Right ventricle myocardium inferior (tissue), 1 donor: ENCODE data around the gene CSMD2. TPM values are rescaled to one million over a fixed set of nuclear protein-coding genes. Genes with fewer than 3 reads are reported as not detected.

Source experiments
- ATAC-seq: fragments of 200-7000 bp; cut with Tn5 transposase; one replicate; pipeline ENCODE4 v1.9.1; 2020; ENCODE audit warnings: mild to moderate bottlenecking, moderate library complexity
- DNase-seq: peaks from one replicate; pipeline ENCODE4 v3.0.0; 2021; ENCODE audit errors: missing footprints
- intact Hi-C: fragments of 100-400 bp; cut with DNase I; formaldehyde crosslinking; loops from one replicate; pipeline ENCODE4 v1.11.0; 2022
- total RNA-seq: library from RNA; stranded (reverse); fragmentation: NEBNext Ultra II Directional; extraction: Animal tissue kit (Norgen Biotek cat#: 25700); gene quantifications from one replicate; pipeline ENCODE4 v1.2.1, GENCODE V29; 2021
- donor health status: DM: no; HTN: yes; CAD: no; lungs with severe emphysema.

The CSMD2 gene
- total RNA-seq, 1 donor from 2014 or later, result 0.32 TPM

GRCh38 chr1:33468531-33468930 lies 696.5 kb downstream of the CSMD2 start:
- ATAC-seq, result no peak
- no peak for DNase-seq
- intact Hi-C loops, result no loop called here

DNA sequence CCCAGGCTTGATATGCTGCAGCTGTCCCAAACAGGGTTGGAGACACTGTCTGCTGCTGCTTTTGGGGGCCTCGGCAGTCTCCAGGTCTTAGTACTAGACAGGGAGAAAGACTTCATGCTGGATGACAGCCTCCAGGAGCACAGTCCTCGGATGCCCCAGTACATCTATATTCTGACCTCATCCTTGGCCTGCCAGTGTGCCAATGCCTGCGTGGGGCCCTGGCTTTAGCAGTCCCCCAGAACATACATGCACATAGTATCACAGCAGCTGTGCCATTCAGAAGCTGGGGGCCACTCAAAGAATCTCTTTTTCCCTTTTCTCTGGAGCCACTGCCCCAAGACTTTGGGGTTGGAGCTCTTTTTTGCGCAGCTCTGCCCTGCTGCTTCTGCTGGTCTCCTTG lies 697.0 kb downstream of the CSMD2 start:
- intact Hi-C loops, result no loop called here
- DNase-seq (no peak), ATAC-seq (no peak)

GRCh38 chr1:33466159-33466558 lies 698.9 kb downstream of the CSMD2 start:
- intact Hi-C loops, result no loop called here
- ATAC-seq (peak; percentile 33), DNase-seq (no peak)

DNA sequence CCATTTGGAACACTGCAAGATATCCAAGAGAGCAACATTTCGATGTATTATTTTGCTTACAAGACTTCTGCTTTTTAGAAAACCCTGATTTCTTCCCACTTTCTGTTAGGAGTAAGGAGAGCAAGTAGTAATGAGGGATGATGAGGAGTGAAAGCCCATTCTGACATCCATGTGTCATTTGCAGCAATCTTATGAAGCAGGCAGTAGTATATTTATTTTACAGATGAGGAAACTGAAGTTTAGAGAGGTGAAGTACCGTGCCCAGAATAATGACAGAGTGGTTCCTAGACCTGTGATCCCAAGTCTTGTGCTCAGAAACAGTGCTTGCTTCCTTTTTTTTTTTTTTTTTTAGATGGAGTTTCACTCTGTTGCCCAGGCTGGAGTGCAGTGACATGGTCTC lies 699.7 kb downstream of the CSMD2 start:
- no peak for DNase-seq
- no peak for ATAC-seq
- intact Hi-C loops, result no loop called here

GRCh38 chr1:33464552-33464951 lies 700.5 kb downstream of the CSMD2 start:
- intact Hi-C loops, result no loop called here
- ATAC-seq (no peak), DNase-seq (no peak)

Other genes with a start within 250 kb of the CSMD2 start
- gene C1orf94, start 11.7 kb upstream of the CSMD2 start, total RNA-seq, result not detected